ENCODE data around the gene NOSTRIN.
"Not testable (repeated sequence)": the region's sequence is repeated elsewhere in the genome, so short reads cannot be mapped to it uniquely, and the experiment has no call there.

Gene NOSTRIN

DNA sequence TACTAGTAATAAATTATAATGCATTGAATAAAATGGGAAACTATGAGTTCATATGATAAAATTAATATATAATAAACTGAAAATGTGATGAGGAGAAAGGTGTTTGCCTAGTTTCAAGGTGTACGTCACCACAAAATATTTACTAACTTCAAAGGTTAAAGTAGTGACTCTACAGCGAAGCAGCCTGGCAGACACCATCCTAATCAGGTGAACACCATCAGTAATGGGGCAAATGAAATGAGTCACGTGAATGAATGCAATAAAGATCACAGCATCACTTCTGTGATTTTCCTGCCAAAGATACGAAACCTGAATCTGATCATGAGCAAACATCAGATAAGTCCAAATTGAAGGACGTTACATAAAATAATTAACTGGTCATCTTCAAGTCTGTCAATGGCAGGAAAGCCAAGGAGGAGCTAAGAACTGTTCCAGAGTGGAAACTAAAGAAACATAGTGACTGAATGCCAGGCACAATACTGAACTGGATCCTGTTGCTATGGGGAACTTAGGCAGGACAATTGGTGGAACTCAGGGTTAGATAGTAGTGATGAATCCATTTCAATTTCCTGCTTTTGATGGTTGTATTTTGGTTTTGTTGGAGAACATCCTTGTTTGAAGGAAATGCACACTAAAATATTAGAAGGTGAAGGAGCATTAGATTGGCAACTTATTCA, 12.1 kb upstream of the NOSTRIN start:
- no peak for DNase-seq

DNA sequence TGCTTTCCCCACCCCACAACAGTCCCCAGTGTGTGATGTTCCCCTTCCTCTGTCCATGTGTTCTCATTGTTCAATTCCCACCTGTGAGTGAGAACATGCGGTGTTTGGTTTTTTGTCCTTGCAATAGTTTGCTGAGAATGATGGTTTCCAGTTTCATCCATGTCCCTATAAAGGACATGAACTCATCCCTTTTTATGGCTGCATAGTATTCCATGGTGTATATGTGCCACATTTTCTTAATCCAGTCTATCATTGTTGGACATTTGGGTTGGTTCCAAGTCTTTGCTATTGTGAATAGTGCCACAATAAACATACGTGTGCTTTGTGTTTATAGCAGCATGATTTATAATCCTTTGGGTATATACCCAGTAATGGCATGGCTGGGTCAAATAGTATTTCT, 11.3 kb upstream of the NOSTRIN start:
- DNase-seq = not testable (repeated sequence)

DNA sequence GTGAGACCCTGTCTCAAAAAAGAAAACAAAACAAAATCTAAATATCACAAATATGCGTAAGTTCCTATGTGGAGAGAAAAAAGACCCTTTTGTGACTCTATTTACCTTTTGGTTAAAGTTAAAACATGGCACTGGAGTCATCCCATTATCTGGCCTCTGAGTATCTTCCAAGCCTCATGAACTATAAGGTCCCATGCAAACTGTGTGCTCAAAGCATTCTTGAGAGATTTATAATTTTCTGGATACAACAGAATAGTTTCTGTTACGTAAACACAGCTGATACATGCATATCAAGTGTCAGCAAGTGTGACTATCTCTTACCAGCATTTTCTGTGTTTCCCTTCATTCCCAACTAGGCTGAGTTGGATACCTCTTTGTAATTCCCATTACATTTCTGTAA, 8.8 kb upstream of the NOSTRIN start:
- no peak for DNase-seq

DNA sequence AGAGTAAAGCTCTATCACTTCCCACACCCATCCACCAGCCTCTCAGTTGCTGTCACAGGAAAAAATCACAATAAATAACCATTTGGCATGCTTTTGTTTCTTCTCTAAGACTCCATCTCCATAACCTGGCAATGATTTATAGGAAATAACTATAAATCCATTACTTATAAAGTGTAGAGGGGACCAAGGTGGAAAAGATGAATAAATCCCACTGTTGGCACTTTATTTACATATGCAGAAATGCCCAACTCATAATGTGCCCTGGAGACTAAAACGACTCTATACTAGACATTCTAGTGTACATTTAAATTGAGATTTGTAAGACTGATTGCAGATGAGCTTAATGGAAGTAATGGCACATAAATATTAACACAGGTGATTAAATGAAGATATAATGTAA, 7.5 kb upstream of the NOSTRIN start:
- no peak for DNase-seq

DNA sequence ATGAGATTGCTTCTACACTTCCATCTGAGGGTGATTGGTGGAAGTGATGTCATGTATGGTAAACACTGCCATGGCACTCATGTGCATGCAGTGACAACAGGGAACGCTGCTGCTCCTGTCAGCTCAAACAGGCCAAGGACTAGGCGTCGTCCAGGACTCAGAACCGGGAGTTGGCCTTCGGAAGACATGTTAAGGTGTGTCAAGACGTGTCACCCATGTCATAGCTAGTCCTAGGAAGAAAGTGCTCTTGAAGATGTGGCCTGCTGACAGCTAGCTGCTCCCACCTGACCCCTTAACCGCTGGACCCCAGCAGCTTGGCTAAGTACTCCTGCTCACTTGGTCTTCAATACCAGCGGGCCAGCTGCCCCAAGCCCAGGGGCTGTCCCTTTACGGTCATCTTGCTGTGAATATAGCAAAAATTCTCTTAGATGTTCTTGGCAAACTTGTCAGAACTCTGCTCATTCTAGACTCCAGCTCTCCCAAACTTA, 6.3 kb upstream of the NOSTRIN start:
- DNase-seq = no peak

DNA sequence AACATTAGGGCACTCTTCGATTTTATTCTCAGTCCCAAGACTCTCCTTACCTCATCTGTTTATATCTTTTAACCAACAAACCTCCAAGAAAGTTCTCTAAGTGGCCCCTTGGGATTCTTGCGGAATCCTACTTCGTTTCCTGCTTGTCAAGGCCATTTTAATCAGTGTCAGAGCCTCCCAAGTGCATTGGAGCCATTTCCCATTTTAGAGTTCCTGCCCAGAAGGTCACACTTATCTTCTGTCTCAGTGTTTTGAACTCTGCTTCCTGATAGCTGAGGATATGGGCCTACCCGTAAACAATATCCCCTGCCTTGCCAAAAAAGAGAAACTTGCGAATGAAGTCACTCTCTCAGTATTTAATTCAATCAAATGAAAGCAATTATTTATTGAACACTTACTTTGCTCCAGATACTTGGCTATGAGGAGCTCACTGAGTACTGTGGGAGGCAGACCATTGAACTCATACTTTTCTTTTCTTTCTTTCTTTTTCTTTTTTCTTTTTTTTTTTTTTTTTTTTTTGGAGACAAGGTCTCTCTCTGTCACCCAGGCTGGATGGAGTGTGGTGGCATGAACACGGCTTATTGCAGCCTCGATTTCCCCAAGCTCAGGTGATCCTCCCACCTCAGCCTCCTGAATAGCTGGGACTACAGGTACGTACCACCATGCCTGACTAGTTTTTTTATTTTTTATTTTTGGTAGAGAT, 5.7 kb upstream of the NOSTRIN start:
- no peak for DNase-seq

DNA sequence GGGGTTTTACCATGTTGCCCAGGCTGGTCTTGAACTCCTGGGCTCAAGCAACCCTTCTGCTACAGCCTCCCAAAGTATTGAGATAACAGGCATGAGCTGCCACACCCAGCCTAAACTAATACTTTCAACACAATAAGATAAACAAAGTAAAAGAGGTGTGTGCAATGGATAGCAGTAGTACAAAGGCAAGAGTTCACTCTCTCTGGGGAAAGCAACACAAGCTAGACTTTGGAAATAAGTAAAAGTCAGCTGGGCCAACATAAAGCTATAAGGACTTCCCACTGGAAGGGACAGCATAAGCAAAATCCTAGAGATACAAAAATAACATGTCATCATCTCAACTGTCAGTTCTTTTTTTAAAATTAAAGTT, 5.2 kb upstream of the NOSTRIN start:
- no peak for DNase-seq

DNA sequence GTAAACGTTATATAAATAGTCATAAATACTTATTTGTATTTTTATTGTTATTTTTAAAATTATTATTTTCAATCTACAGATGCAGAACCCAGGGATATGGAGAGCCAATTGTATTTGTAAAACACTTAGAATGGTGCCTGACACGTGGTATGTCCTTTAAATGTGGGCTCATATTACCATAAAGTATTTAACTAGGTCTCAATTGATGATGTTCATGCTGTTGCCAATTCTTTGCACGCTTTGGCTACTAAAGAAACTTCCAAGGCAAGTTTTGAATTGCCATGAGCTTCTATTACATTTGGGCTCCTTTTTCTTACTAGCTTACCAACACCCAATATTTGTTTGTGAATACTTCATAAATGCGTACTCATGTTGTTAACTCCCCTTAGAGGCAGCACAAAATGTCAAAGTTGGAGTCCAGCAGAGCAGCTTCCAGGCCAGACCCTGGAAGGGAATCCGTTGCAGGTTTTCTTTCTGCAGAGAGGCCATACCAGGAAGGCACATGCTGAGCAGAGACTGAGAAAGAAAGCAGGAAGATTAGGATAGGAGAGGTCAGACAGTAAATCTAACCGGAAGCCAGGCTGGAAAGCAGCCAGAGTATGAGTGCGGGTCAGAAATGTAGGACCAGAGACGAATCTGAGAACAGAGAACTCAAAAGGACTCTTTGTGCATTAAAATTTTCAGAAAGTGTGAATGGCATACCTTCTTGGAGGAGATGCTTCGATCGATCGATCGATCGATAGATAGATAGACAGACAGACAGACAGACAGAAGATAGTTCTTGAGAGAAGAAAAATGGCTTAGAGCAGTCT, 4.2 kb upstream of the NOSTRIN start:
- DNase-seq = no peak

DNA sequence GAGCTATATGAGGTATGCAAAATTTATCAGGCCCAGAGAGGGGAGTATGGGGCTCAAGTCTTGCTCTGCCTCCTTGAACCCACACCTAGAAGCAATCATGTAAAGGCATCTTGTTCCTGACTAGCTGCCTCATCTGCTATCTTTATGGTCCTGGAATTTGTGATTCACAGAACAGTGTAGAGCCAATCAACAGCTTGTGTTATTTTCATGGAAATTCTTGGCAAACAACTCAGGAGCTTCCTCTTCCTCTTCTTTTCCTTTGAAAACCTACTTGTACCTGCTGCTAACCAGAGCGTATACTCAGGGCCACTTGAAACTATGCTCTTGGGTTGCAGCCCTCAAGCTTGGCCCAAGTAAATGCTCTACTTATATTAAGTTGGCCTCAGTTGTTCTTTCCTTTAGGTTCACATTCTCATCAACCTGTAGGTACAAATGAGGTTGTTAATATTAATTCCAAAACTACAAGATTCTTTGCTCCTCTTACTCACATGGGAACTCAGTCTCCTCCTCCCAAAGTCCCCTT, 3.5 kb upstream of the NOSTRIN start:
- no peak for DNase-seq

DNA sequence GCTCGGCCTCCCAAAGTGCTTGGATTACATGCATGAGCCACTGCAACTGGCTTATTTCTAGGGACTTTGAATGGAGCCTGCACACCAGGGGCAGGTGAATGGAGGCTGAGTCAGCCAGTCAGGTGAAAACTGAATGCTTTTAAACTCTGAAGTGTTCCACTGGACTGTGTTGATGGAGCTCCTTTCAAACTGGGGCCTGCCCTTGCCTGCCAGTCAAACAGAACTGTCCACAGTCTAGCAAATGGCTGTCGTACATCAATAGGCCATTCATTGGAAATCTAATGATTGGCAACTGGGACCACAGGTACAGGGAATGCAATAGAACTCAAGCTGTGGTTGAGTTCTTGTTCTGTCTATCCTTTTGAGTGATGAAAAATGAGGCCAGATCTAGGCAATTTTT, 966 bp upstream of the NOSTRIN start:
- no peak for DNase-seq

DNA sequence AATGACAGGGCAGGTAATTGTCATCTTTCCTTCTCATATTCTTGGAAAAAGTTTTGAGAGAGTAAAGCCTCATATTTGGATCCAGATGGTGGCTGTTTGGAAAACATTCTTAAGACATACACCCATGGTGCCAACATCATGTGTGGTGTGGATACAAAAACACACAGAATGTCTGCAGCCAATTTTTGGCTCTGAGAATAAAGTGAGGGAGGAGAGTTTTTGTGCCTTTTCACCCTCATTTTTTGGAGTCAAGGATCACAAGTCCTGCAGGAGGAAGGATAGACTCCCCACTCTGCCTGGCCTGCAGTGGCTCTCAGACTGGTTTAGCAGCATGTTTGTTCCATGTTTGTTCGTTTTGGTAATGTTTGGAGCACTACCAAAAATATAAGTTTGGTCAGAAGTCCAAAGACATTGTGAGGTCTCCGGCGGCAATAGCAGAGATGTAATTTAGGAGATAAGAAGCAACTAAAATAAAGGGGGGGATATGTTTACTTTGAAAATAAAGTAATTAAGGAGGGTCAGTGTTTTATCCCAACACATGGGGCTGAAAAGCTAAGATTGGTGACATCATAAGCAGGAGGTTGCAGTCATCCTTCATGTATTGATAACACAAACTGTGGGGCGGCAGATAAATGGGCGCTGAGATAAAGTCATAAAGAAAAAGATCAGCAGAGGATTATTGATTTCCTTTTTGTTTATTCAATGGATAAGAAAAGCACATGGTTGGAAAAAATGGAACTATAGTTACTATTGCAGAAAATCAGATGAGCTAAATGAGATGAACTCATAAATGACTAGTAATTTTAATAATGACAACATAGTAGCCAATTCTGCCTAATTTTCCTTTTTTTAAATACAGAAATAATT, 655 bp downstream of the NOSTRIN start:
- no peak for DNase-seq

DNA sequence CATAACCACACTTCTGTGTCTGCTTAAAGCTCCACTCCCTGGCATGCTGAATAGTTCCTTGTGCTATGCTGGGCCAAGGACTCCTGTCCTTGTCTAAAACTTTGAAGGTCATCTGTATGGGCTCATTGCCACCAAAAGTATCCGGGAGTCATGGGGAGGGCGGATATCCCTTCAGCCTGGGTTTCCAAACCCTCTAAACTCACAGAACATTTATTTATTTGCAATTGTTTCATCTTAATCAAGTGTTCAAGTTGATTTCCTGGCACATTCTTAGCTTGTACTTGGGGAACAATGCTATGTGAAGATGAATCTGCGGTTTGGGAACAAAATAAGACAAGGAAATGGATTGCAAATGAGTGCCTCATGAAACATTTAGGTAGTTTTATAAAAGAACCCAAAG, 1.8 kb downstream of the NOSTRIN start:
- no peak for DNase-seq

DNA sequence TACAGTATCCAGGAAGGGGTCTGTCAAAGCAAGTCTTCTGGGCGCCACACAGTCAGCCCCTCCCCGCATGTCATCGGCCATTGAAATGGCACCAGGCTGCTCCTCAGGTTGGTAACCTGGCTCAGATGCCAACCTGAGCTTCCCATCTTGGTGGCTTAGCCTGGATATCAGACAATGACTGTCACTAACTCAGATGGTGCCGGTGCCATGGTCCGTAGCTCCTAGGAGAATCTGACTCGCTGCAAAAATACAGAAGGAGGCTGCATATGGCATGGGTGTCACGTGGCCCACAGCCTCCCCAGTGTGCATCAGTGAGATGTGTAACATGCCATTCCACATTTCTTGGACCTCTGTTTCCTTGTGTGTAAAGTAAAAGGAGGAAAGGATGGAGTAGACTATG, 3.2 kb downstream of the NOSTRIN start:
- no peak for DNase-seq

DNA sequence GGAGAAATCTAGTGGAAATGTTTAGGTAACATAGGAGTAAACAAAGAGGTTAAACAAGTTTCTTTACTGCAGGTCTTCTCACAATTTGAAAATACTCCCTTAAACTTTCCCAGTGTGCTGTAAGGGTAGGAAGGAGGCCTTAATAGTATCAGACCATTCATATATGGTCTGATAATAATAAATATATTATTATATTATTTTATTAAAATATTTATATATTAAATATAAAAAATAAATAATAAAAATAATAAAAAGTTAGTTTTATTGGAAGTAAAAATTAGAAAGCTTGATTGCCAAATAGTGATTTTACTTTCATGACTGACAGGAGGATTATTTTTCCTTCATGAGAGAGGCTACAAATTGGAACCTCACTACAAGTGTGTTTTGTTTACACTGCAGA, 7.1 kb downstream of the NOSTRIN start:
- no peak for DNase-seq

DNA sequence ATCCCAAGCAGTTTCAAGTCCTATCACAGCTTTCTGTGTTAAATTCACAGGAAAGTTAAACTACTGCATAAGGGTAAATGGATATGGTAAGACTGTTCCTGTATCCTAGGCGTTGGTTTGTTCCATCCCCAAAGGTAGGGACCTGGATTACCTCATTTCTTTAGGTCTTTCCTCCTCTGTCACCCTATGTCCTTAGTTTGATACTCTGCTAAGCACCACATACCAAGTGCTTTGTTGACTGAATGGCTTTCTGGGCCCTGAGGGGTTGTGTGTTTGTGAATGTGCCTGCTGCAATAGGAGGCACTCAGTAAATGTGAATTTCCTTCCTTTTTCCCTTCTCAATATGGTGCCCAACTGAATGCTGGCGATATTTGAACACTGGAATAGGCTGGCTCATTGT, 7.8 kb downstream of the NOSTRIN start:
- no peak for DNase-seq

DNA sequence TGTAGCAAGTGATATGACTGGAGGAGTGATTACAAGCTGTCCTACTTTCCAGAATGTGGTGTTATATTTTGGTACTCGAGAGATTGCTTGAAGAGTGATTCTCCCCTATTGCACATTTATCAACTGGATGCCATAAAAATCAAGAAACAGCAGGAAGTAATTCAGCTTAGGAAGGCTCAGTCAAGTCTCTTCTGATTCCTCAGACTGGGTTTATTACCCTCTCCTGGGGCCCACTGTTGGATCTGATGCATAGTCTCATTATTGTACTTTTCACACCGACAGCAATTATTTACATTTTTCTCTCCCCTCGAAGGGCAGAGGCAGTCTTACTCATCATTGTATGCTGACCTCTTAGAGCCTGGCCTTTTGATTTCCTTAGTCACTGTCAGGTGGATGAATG, 9.3 kb downstream of the NOSTRIN start:
- no peak for DNase-seq

DNA sequence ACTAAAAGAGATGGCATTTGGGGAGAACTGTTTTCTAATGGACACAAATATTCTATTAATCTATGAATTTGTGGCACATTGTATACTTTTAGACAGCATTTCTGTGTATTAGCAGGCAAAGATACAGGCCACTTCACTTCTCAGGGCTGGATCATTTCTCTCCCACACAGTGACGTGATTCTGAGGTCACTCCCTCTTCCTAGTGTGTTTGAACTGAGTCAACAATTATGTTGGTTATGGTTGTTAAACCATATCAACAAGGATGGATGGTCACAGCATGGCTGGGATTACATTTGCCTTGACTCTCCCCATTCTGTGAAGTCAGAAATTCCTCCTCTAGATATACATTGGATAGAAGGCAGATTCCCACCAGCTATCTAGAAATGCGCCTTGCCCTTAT, 11.6 kb downstream of the NOSTRIN start:
- DNase-seq = no peak

DNA sequence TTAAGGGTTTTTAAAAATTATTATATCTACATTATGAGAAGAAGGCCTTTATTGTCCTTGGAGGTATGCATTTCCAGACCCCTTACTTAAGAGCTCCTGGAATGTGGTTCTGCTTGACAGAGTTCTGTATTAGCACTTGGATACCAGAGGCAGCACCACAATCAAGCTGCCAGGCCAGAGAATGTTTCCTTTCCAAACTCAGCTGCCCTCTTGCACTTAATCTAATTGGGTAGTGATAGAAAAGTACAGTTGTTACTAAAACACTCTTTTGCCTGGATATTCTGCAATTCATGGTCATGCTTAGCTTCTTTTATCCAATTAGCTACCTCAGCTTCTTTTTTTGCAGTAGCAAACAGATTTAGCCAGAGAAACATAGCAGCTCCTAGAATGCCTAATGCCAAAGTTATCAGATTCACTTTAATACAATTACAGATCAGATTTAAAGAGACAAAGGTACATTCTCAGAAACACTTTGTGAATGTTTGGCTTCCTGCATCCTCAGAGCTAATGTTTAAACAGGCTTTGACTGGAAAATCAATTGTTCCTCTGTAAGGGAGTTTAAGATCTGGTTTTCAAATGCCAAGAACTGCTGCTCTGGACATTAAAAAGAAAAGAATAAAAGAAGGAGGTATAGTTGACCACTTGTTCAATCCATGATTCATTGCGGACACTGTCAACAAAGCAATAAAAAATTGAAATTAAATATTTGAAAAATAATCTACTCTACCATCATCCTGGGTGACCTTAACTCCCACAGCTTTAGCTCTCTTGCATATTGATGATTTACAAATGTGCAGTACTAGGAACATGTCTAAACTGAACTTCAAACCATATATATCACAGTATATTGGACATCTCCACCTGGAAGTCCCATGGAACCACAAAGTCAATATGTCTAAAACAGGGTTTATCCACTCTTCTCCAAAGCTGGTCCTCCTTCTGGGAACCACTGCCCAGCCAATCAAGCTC, 12.8 kb downstream of the NOSTRIN start:
- DNase-seq = no peak

DNA sequence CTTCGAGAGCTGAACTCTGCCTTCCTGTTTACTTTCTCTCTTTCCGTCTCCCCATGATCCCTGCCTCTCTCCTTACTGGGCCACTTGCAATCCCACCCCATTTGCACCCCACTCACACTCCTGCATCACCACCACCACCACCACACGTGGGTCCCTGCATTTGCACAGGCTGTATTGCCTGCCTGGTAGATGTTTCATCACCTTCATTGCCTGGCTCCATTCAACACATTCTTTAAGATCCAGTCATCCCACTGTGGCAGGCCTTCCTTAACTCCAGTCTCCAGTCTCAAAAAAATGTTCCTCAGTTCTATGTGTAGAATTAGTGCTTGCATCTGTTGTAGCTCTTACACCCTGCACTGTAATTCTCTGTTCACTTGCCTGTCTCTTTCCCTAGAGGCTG, 13.9 kb downstream of the NOSTRIN start:
- DNase-seq = no peak

DNA sequence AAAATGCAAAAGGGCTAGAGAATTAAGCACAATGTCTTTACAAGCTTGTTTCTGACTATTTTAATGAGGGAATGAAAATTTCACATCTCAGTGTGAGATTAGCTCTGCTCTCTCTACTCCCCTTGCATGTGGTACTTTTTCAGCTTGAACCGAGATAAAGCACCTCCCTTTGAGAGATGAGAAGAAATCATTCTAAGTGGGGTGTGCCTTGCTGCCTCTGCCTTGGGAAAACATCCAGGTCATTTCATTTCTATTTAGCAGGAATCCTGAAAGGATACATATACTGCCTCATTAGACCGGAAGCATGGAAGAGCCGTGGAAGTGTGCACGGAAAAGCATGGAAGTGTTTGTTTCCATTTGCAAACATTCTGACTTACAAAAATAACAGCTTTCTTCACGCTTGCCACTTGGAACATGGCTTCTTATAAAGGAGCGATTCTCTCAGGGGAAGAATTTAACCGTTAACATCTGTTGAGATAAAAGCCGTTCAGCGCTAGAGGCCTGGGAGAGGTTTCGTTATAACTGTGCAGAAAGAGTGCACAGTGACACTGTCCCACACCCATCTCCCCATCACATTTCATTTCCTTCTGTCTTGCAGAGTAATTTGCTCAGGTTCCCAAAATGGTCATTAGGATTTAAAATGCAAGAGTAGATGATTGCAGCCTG, 16.7 kb downstream of the NOSTRIN start:
- DNase-seq = no peak
